ENCODE results near the gene SCG5.

SCG5 gene

DNA sequence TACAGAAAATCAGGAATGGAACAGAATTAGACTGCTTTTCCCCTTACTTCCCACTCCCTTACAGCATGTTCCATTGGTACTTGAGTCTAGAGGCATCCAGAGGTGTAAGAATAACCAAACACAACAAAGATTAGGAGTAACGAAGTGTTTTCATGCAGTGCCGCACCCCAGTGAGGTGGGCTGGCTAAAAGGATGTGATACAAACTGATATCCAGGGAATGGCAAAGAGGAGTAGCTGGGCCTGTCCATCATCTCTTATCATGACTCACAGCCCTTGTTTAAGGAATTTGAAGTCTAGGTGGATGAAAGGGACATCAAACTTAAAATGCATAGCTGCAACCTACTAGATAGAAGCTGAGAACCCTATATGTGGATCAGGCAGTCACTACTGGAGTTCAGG is 16.4 kb downstream of the SCG5 start:
- no CpG with 5 or more reads among the region's 2 CpGs for WGBS (ENCODE audit: insufficient coverage)
- Histone ChIP-seq H3K27me3 (replicated peaks in 2 of 5; ENCODE audit: control insufficient read depth in 4 of 5, insufficient read depth in 5 of 5, low read length in 4 of 5) (no peaks in the 10 kb centered on the region), H3K27ac (ENCODE audit: insufficient read depth in 1 of 2, low read depth in 1 of 2, low read length in 2 of 2, poor library complexity in 1 of 2, severe bottlenecking in 2 of 2) (no peak overlapping the region), H3K4me1 (ENCODE audit: control extremely low read depth in 1 of 4, control insufficient read depth in 4 of 4, insufficient read depth in 4 of 4, low read length in 3 of 4) (peaks cover 4 to 13% (median 9%) of the 10 kb centered on the region in 4 experiments), H3K9me3 (ENCODE audit: control extremely low read depth in 1 of 5, control insufficient read depth in 4 of 5, insufficient read depth in 2 of 5, low read depth in 1 of 5, low read length in 4 of 5) (no peaks in the 10 kb centered on the region), H3K36me3 (ENCODE audit: control insufficient read depth in 4 of 4, insufficient read depth in 4 of 4, low read length in 3 of 4) (peaks cover 0 to 4% (median 0%) of the 10 kb centered on the region in 4 experiments), H3K4me3 (ENCODE audit: control insufficient read depth in 1 of 7, extremely low read depth in 1 of 7, insufficient read depth in 4 of 7, low read depth in 2 of 7, low read length in 6 of 7) (no peak overlapping the region)
- ChIA-PET CTCF (interaction anchor here (1.7 to 3.2 kb wide), 3 partner anchors 8 to 337 kb away, joined by 4 to 17 read pairs (median 5); no protein-coding TSS in a partner anchor), POLR2A (interaction anchor here (1.2 kb wide), 1 partner anchor 9 kb away, joined by 3 read pairs; no protein-coding TSS in a partner anchor)
- DNase-seq = no peak

DNA sequence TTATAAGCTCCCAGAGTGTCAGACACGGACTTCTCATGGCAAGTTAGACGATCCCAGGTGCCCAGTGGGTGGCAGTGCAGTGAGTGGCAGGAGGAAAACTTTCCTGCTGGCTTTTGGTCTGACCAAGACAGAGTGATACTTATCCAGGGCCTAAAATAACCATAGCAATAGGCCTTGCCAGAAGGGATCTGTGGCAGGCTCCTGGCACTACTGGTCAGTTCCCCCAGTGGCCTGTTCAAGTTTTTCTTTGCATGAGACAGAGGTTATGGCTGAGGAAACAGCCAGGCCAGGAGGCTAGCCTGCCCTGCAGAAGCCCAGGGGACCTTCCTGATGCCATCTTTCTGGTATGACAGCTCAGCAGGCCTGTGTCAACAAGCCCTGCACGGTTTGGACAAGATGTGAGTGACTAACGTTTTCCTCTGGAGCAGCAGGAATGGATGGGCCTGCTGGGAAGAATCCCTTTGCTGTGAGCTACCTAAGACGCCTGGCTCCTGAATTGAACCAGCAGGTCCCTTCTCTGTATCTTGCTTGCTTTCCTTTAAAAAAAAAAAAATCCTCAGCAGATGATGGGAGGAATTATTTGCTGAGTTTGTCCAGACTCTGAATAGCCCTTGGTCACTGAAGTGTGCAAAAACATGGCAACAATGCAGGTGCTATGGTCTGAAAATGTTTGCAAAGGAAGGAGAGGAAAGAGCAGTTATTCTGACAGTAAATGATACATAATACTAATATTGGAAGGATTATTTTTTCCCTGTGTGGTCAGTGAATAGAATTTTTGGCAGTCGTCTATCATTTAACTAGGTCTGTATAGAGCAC is 18.0 kb downstream of the SCG5 start:
- peaks cover 0 to 2% (median 0%) of the 10 kb centered on the region in 4 experiments for H3K36me3 ChIP-seq (ENCODE audit: control insufficient read depth in 4 of 4, insufficient read depth in 4 of 4, low read length in 3 of 4)

DNA sequence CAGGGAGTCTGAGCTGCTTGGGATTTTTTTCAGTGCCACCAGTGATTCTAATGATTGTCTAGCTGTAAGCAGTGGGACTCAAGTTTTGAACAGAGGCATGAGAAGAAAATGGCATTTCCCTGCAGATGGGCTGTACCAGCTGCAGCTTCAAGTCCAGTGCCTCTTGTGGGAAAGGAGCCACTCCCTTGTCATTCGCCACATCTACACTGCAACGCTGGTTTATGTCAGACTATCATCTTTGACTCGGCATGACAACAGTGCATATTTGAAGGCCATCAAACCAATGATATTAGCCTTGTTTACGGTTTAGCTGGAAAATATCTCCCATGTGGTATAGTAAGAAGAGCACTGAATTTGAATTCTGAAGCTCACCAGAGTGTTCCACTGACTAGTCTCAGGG is 22.2 kb downstream of the SCG5 start:
- H3K4me1 ChIP-seq (ENCODE audit: control extremely low read depth in 1 of 4, control insufficient read depth in 4 of 4, insufficient read depth in 4 of 4, low read length in 3 of 4) = no peaks in the 10 kb centered on the region
- CTCF ChIA-PET = interaction anchor here (0.8 to 7.7 kb wide), 12 partner anchors 8 to 471 kb away, joined by 3 to 77 read pairs (median 6); no protein-coding TSS in a partner anchor

More for the DNA sequence above, 18.0 kb downstream of the SCG5 start:
- Histone ChIP-seq H3K4me3 (ENCODE audit: control insufficient read depth in 1 of 7, extremely low read depth in 1 of 7, insufficient read depth in 4 of 7, low read depth in 2 of 7, low read length in 6 of 7) (no peak overlapping the region), H3K4me1 (ENCODE audit: control extremely low read depth in 1 of 4, control insufficient read depth in 4 of 4, insufficient read depth in 4 of 4, low read length in 3 of 4) (peaks cover 4 to 13% (median 9%) of the 10 kb centered on the region in 4 experiments), H3K27me3 (replicated peaks in 2 of 5; ENCODE audit: control insufficient read depth in 4 of 5, insufficient read depth in 5 of 5, low read length in 4 of 5) (no peaks in the 10 kb centered on the region), H3K9me3 (ENCODE audit: control extremely low read depth in 1 of 5, control insufficient read depth in 4 of 5, insufficient read depth in 2 of 5, low read depth in 1 of 5, low read length in 4 of 5) (no peaks in the 10 kb centered on the region), H3K27ac (ENCODE audit: insufficient read depth in 1 of 2, low read depth in 1 of 2, low read length in 2 of 2, poor library complexity in 1 of 2, severe bottlenecking in 2 of 2) (no peak overlapping the region)
- ChIA-PET CTCF (interaction anchor here (0.5 to 7.7 kb wide), 7 partner anchors 10 to 338 kb away, joined by 3 to 77 read pairs (median 5); no protein-coding TSS in a partner anchor), POLR2A (no interaction called here)
- WGBS (ENCODE audit: insufficient coverage) = 83% methylated on average over 6 of the region's 6 CpGs
- no peak for DNase-seq

DNA sequence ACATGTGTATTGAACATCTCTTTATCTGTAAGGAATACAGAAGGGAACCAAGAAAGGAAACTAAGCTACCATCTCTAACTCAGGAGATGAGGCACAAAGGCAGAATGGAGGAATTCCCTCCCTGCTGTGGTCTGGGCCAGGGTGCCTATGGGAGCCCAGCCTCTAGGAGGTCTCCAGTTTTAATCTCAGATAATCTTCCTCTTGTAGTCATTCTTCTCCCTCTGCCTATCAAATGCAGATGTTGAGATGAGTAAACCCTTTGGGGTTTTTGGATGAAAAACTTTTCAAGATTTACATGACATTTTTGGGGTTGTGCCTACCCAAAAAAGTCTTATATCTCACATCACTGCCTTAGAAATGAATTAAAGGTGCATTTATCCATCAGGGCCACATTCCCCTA is 23.3 kb downstream of the SCG5 start:
- ChIA-PET CTCF (interaction anchor here (0.9 to 7.7 kb wide), 4 partner anchors 292 to 331 kb away, joined by 3 to 77 read pairs (median 28); no protein-coding TSS in a partner anchor), POLR2A (interaction anchor here (0.8 kb wide), 1 partner anchor 323 kb away, joined by 4 read pairs; no protein-coding TSS in a partner anchor)
- no peaks in the 10 kb centered on the region for H3K4me1 ChIP-seq (ENCODE audit: control extremely low read depth in 1 of 4, control insufficient read depth in 4 of 4, insufficient read depth in 4 of 4, low read length in 3 of 4)
- no peak for DNase-seq
- H3K4me3 ChIP-seq (ENCODE audit: control insufficient read depth in 1 of 7, extremely low read depth in 1 of 7, insufficient read depth in 4 of 7, low read depth in 2 of 7, low read length in 6 of 7) = no peak overlapping the region
- no peaks in the 10 kb centered on the region for H3K36me3 ChIP-seq (ENCODE audit: control insufficient read depth in 4 of 4, insufficient read depth in 4 of 4, low read length in 3 of 4)
- H3K27me3 ChIP-seq (replicated peaks in 2 of 5; ENCODE audit: control insufficient read depth in 4 of 5, insufficient read depth in 5 of 5, low read length in 4 of 5) = no peaks in the 10 kb centered on the region
- H3K9me3 ChIP-seq (ENCODE audit: control extremely low read depth in 1 of 5, control insufficient read depth in 4 of 5, insufficient read depth in 2 of 5, low read depth in 1 of 5, low read length in 4 of 5) = no peaks in the 10 kb centered on the region
- H3K27ac ChIP-seq (ENCODE audit: insufficient read depth in 1 of 2, low read depth in 1 of 2, low read length in 2 of 2, poor library complexity in 1 of 2, severe bottlenecking in 2 of 2) = no peak overlapping the region

More for the DNA sequence above, 22.2 kb downstream of the SCG5 start:
- no peak overlapping the region for H3K27ac ChIP-seq (ENCODE audit: insufficient read depth in 1 of 2, low read depth in 1 of 2, low read length in 2 of 2, poor library complexity in 1 of 2, severe bottlenecking in 2 of 2)
- WGBS (ENCODE audit: insufficient coverage) = 97% methylated on average over 4 of the region's 4 CpGs
- POLR2A ChIA-PET = no interaction called here
- no peak overlapping the region for H3K4me3 ChIP-seq (ENCODE audit: control insufficient read depth in 1 of 7, extremely low read depth in 1 of 7, insufficient read depth in 4 of 7, low read depth in 2 of 7, low read length in 6 of 7)
- H3K36me3 ChIP-seq (ENCODE audit: control insufficient read depth in 4 of 4, insufficient read depth in 4 of 4, low read length in 3 of 4) = no peaks in the 10 kb centered on the region
- no peaks in the 10 kb centered on the region for H3K27me3 ChIP-seq (replicated peaks in 2 of 5; ENCODE audit: control insufficient read depth in 4 of 5, insufficient read depth in 5 of 5, low read length in 4 of 5)
- no peaks in the 10 kb centered on the region for H3K9me3 ChIP-seq (ENCODE audit: control extremely low read depth in 1 of 5, control insufficient read depth in 4 of 5, insufficient read depth in 2 of 5, low read depth in 1 of 5, low read length in 4 of 5)
- DNase-seq = no peak

DNA sequence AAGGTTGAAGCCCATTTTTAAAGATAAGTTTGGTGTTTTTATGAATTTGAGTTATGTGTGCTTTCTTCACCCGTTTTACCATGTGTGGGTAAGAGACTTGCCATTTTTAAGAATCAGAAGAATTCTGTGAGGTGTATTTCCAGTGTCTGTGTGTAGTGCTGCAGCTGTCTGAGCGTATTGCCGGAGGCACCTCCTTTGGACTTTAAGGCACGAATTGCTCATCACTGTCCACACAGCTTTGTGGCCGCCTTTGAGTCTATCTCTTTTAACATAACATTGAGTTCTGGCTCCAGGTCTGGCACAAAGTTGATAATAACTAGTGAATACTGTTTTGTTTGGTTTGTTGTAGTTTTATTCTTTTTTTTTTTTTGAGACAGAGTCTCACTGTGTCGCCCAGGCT is 25.8 kb downstream of the SCG5 start:
- no peaks in the 10 kb centered on the region for H3K4me1 ChIP-seq (ENCODE audit: control extremely low read depth in 1 of 4, control insufficient read depth in 4 of 4, insufficient read depth in 4 of 4, low read length in 3 of 4)
- H3K9me3 ChIP-seq (ENCODE audit: control extremely low read depth in 1 of 5, control insufficient read depth in 4 of 5, insufficient read depth in 2 of 5, low read depth in 1 of 5, low read length in 4 of 5) = no peaks in the 10 kb centered on the region
- no peaks in the 10 kb centered on the region for H3K36me3 ChIP-seq (ENCODE audit: control insufficient read depth in 4 of 4, insufficient read depth in 4 of 4, low read length in 3 of 4)
- no peaks in the 10 kb centered on the region for H3K27me3 ChIP-seq (replicated peaks in 2 of 5; ENCODE audit: control insufficient read depth in 4 of 5, insufficient read depth in 5 of 5, low read length in 4 of 5)
- no peak overlapping the region for H3K4me3 ChIP-seq (ENCODE audit: control insufficient read depth in 1 of 7, extremely low read depth in 1 of 7, insufficient read depth in 4 of 7, low read depth in 2 of 7, low read length in 6 of 7)
- ChIA-PET POLR2A (no interaction called here), CTCF (interaction anchor here (1.4 kb wide), 1 partner anchor 327 kb away, joined by 5 read pairs; no protein-coding TSS in a partner anchor)
- no peak for DNase-seq
- no peak overlapping the region for H3K27ac ChIP-seq (ENCODE audit: insufficient read depth in 1 of 2, low read depth in 1 of 2, low read length in 2 of 2, poor library complexity in 1 of 2, severe bottlenecking in 2 of 2)
- WGBS (ENCODE audit: insufficient coverage) = no CpG with 5 or more reads among the region's 6 CpGs

DNA sequence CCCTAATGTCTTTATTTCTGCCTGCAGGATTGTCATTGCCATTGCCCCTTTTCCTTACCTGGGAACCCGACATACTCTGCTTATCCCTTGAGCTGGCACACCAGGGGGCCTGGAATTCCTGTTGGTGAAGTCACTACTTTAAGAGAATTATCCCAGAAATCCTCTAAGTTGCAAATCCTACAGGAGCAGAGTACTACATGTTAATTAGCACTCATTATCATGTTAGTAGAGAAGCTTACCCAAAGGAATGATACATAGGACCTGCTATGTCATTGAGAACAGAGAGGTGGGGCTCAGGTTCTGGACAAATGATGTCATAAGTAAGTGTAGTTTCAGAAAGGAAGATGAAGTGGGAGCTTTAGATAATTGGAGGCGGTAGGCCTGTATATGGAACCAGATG is 27.4 kb downstream of the SCG5 start:
- Histone ChIP-seq H3K4me1 (ENCODE audit: control extremely low read depth in 1 of 4, control insufficient read depth in 4 of 4, insufficient read depth in 4 of 4, low read length in 3 of 4) (no peaks in the 10 kb centered on the region), H3K4me3 (ENCODE audit: control insufficient read depth in 1 of 7, extremely low read depth in 1 of 7, insufficient read depth in 4 of 7, low read depth in 2 of 7, low read length in 6 of 7) (no peak overlapping the region), H3K27ac (ENCODE audit: insufficient read depth in 1 of 2, low read depth in 1 of 2, low read length in 2 of 2, poor library complexity in 1 of 2, severe bottlenecking in 2 of 2) (no peak overlapping the region), H3K27me3 (replicated peaks in 2 of 5; ENCODE audit: control insufficient read depth in 4 of 5, insufficient read depth in 5 of 5, low read length in 4 of 5) (no peaks in the 10 kb centered on the region), H3K36me3 (ENCODE audit: control insufficient read depth in 4 of 4, insufficient read depth in 4 of 4, low read length in 3 of 4) (no peaks in the 10 kb centered on the region), H3K9me3 (ENCODE audit: control extremely low read depth in 1 of 5, control insufficient read depth in 4 of 5, insufficient read depth in 2 of 5, low read depth in 1 of 5, low read length in 4 of 5) (no peaks in the 10 kb centered on the region)
- POLR2A ChIA-PET = interaction anchor here (0.6 kb wide), 1 partner anchor 253 kb away, joined by 3 read pairs; no protein-coding TSS in a partner anchor
- CTCF ChIA-PET = interaction anchor here (1.1 to 1.7 kb wide), 4 partner anchors 19 to 325 kb away, joined by 3 to 5 read pairs (median 4); no protein-coding TSS in a partner anchor
- 100% methylated on average over 1 of the region's 2 CpGs for WGBS (ENCODE audit: insufficient coverage)
- no peak for DNase-seq

Data from common myeloid progenitor, CD34-positive (primary cell).